Lung (tissue), 12 donors: Measurements from ENCODE around the gene DLG2. TPM values are rescaled to one million over a fixed set of nuclear protein-coding genes. Genes with fewer than 3 reads are reported as not detected.

ENCODE experiments used
- ATAC-seq: fragments of 200-7000 bp; cut with Tn5 transposase; one replicate; pipeline ENCODE4 v1.9.1; 2020; ENCODE audit warnings: moderate number of reproducible peaks; ENCODE audit not compliant: insufficient read depth, low FRiP score
- DNase-seq, 3 donors: peaks; one replicate each; pipeline ENCODE4 v3.0.0-alpha.2; 2013 to 2017
- H3K27ac ChIP-seq, 2 donors: one replicate each; pipeline ENCODE4 v1.5.1; 2013; ENCODE audit warnings: mild to moderate bottlenecking in 2 of 2, moderate library complexity in 2 of 2, control low read depth in 1 of 2, inconsistent platforms in 1 of 2, low read depth in 1 of 2, low read length in 1 of 2
- H3K27me3 ChIP-seq, 3 donors: one replicate each; pipeline ENCODE4 v1.5.1; 2013; ENCODE audit warnings: low read length in 2 of 3; ENCODE audit not compliant: control insufficient read depth in 3 of 3, insufficient read depth in 3 of 3
- H3K36me3 ChIP-seq, 4 donors: one replicate each; pipeline ENCODE4 v1.5.1; 2013; ENCODE audit warnings: low read length in 4 of 4, mild to moderate bottlenecking in 1 of 4, moderate library complexity in 1 of 4; ENCODE audit not compliant: control insufficient read depth in 4 of 4, insufficient read depth in 4 of 4
- H3K4me1 ChIP-seq, 5 donors: one replicate each; pipeline ENCODE4 v1.5.1; 2013; ENCODE audit warnings: low read length in 5 of 5, mild to moderate bottlenecking in 2 of 5, moderate library complexity in 1 of 5; ENCODE audit not compliant: control insufficient read depth in 5 of 5, insufficient read depth in 5 of 5
- H3K4me3 ChIP-seq: one replicate; pipeline ENCODE4 v1.5.1; 2013; ENCODE audit warnings: mild to moderate bottlenecking, control low read depth, moderate library complexity
- H3K9ac ChIP-seq, 2 donors: one replicate each; pipeline ENCODE4 v1.5.1; 2013; ENCODE audit warnings: low read length in 2 of 2, control low read depth in 1 of 2; ENCODE audit not compliant: insufficient read depth in 1 of 2
- H3K9me3 ChIP-seq, 4 donors: one replicate each; pipeline ENCODE4 v1.5.1; 2013; ENCODE audit warnings: low read length in 3 of 4, mild to moderate bottlenecking in 1 of 4, moderate library complexity in 1 of 4; ENCODE audit not compliant: control insufficient read depth in 4 of 4, insufficient read depth in 3 of 4
- CTCF ChIP-seq: IDR thresholded peaks from 2 replicates; pipeline ENCODE4 v1.5.1; 2012; ENCODE audit warnings: mild to moderate bottlenecking; ENCODE audit errors: control extremely low read depth, extremely low read depth
- WGBS, 2 donors: extraction: QIAGEN DNeasy Blood & Tissue Kit; methylation state at CpG; one replicate each; pipeline ENCODE4 v1.1.7; 2013; 5-methylcytosine and 5-hydroxymethylcytosine counted together
- polyA plus RNA-seq, 2 donors: library from polyadenylated mRNA; stranded (reverse); fragments of 200-250 nt; gene quantifications; one replicate each; pipeline ENCODE4 v1.2.1, GENCODE V29; 2013
- total RNA-seq, 2 donors: library from RNA; depleted of rRNA in 1 of 2; stranded (reverse); fragments of >200 nt in 1 of 2; gene quantifications; one replicate each; pipeline ENCODE4 v1.2.1, GENCODE V29; 2014 to 2021
- donor health status: control.
- donor health status: control.
- donor health status: Bipolar disorder and iron deficiency.
- donor health status: healthy.
- donor health status: DM: yes; HTN: yes; CAD: no.

Gene DLG2
- total and polyA plus RNA-seq, 4 donors, result 0.32 to 24.1 (median 5.4) TPM

GRCh38 chr11:83845797-83846196 is 1781.3 kb downstream of the DLG2 start:
- no peak for TF ChIP-seq CTCF
- Histone ChIP-seq H3K9ac (no peak overlapping the region), H3K27me3 (no peaks in the 10 kb centered on the region), H3K4me1 (no peaks in the 10 kb centered on the region), H3K4me3 (no peak overlapping the region), H3K9me3 (no peaks in the 10 kb centered on the region), H3K36me3 (no peaks in the 10 kb centered on the region), H3K27ac (no peak overlapping the region)
- ATAC-seq (no peak), DNase-seq (no peak)
- WGBS, 2 donors, result 51 to 69% methylated on average over 1 of the region's 1 CpG

DNA sequence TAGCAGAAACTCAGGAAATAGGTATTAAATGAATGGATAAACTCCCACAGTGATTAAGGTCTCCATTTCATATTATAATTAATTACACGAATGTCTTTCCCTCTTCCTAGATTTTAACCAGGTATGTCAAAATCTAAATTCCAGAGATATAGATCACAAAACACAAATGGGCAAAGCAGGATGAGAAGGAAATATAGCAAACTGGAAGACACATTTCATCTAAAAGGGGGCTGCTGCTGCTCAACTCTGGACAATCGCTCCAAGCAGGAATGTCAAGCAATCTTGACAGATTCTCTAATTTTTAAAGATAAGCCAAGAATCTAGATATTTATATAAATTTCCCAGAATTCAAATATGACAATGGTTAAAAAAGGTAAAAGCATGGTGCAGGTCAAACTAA is 1786.8 kb downstream of the DLG2 start:
- H3K9ac ChIP-seq, result no peak overlapping the region
- 48 to 89% methylated on average over 2 of the region's 2 CpGs for WGBS, 2 donors
- ATAC-seq (no peak), DNase-seq (no peak)
- no peaks in the 10 kb centered on the region for H3K4me1 ChIP-seq
- no peaks in the 10 kb centered on the region for H3K36me3 ChIP-seq
- no peak overlapping the region for H3K4me3 ChIP-seq
- no peaks in the 10 kb centered on the region for H3K9me3 ChIP-seq
- H3K27ac ChIP-seq, result no peak overlapping the region
- peaks cover 0 to 3% (median 0%) of the 10 kb centered on the region in 3 donors for H3K27me3 ChIP-seq
- no peak for TF ChIP-seq CTCF

- Histone ChIP-seq H3K9me3 (no peaks in the 10 kb centered on the region), H3K27ac (no peak overlapping the region), H3K27me3 (peaks cover 0 to 3% (median 0%) of the 10 kb centered on the region in 3 donors), H3K4me1 (no peaks in the 10 kb centered on the region), H3K36me3 (no peaks in the 10 kb centered on the region), H3K9ac (no peak overlapping the region), H3K4me3 (no peak overlapping the region)
- WGBS, 2 donors, result 59 to 61% methylated on average over 10 of the region's 10 CpGs
- peak; percentile 80 for ATAC-seq
- DNase-seq, result peak; percentile 46 to 68 (median 54)
- peak; percentile 21 for TF ChIP-seq CTCF
Observed at GRCh38 chr11:83836883-83837654, 1790.1 kb downstream of the DLG2 start.

DNA sequence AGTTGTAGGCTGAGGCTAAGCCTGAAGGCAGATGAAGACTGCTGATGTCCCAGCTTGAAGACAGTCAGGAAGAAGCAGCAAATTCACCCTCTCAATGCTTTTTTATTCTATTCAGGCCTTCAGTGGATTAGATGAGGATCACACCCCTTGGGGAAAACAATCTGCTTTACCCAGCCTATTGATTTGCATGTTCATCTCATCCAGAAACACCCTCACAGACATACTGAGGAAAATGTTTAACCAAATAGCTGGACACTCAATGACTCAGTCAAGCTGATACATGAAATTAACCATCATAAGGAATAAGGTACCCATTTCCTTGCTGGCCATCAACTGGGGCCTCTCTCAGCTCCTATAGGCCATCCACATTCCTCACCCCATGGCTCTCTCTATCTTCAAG is 1791.1 kb downstream of the DLG2 start:
- no peaks in the 10 kb centered on the region for H3K9me3 ChIP-seq
- ATAC-seq (no peak), DNase-seq (no peak)
- no peaks in the 10 kb centered on the region for H3K36me3 ChIP-seq
- peaks cover 0 to 3% (median 0%) of the 10 kb centered on the region in 3 donors for H3K27me3 ChIP-seq
- H3K9ac ChIP-seq, result no peak overlapping the region
- no peaks in the 10 kb centered on the region for H3K4me1 ChIP-seq
- no peak overlapping the region for H3K27ac ChIP-seq
- TF ChIP-seq CTCF, result no peak
- no peak overlapping the region for H3K4me3 ChIP-seq
